Uterus (tissue), 4 donors: ENCODE data around the gene SIVA1. TPM values are rescaled to one million over a fixed set of nuclear protein-coding genes. Genes with fewer than 3 reads are reported as not detected.

Experiments
- DNase-seq, 2 donors: peaks; one replicate each; pipeline ENCODE4 v3.0.0-alpha.2; 2019 to 2020
- H3K27ac ChIP-seq, 2 donors: fragments of 200-600 bp; sonication (generic); 1 replicate in 1 of 2; 2 replicates in 1 of 2; pipeline ENCODE4 v1.5.1; 2016 to 2018
- H3K27me3 ChIP-seq, 2 donors: fragments of 200-600 bp; sonication (generic); one replicate each; pipeline ENCODE4 v1.5.1; 2018 to 2019; ENCODE audit warnings: control low read depth in 1 of 2
- H3K36me3 ChIP-seq, 2 donors: fragments of 200-600 bp; sonication (generic); one replicate each; pipeline ENCODE4 v1.5.1; 2019; ENCODE audit warnings: control low read depth in 1 of 2
- H3K4me1 ChIP-seq, 2 donors: fragments of 200-600 bp; sonication (generic); one replicate each; pipeline ENCODE4 v1.5.1; 2018 to 2019; ENCODE audit warnings: control low read depth in 1 of 2
- H3K4me3 ChIP-seq, 2 donors: fragments of 200-600 bp; sonication (generic); 1 replicate in 1 of 2; 2 replicates in 1 of 2; pipeline ENCODE4 v1.5.1; 2018 to 2019; ENCODE audit warnings: mild to moderate bottlenecking in 1 of 2
- H3K9me3 ChIP-seq, 2 donors: fragments of 200-600 bp; sonication (generic); one replicate each; pipeline ENCODE4 v1.5.1; 2019; ENCODE audit warnings: control low read depth in 1 of 2
- CTCF ChIP-seq, 4 experiments: fragments of 200-600 bp in 2 of 4; fragments of 450-650 bp in 2 of 4; sonication (generic) in 2 of 4; IDR thresholded peaks; one replicate each; pipeline ENCODE4 v1.5.1; 2016 to 2019; ENCODE audit warnings: antibody characterized with exemption in 4 of 4, mild to moderate bottlenecking in 2 of 4, moderate library complexity in 1 of 4
- POLR2A ChIP-seq, 2 donors: fragments of 450-650 bp; IDR thresholded peaks; one replicate each; pipeline ENCODE4 v1.6.1; 2016; ENCODE audit warnings: antibody characterized with exemption in 2 of 2, mild to moderate bottlenecking in 1 of 2, moderate library complexity in 1 of 2
- intact Hi-C: fragments of 100-400 bp; cut with DNase I; formaldehyde crosslinking; loops from one replicate; pipeline ENCODE4 v1.15.1; 2023; ENCODE audit warnings: low total_unique reads
- total RNA-seq, 4 donors: library from RNA; depleted of rRNA in 3 of 4; stranded (reverse); fragments of >200 nt in 3 of 4; gene quantifications; one replicate each; pipeline versions ENCODE4 v1.1.0 to v1.2.4, GENCODE V29; 2014 to 2023
- donor health status: DM: yes; HTN: yes; CAD: no.

SIVA1 gene
- total RNA-seq, 4 donors from 2014 or later: 79.4 to 366 (median 239) TPM

- Histone ChIP-seq H3K4me1 (no peaks in the 10 kb centered on the region), H3K27ac (no peak overlapping the region), H3K36me3 (no peaks in the 10 kb centered on the region), H3K27me3 (no peaks in the 10 kb centered on the region), H3K4me3 (no peak overlapping the region), H3K9me3 (no peaks in the 10 kb centered on the region)
- intact Hi-C loops: no loop called here
- DNase-seq: no peak
- no peak for TF ChIP-seq POLR2A (IDR thresholded peaks at IDR 0.05)
Observed at GRCh38 chr14:104710071-104710735, 42.7 kb upstream of the SIVA1 start.

DNA sequence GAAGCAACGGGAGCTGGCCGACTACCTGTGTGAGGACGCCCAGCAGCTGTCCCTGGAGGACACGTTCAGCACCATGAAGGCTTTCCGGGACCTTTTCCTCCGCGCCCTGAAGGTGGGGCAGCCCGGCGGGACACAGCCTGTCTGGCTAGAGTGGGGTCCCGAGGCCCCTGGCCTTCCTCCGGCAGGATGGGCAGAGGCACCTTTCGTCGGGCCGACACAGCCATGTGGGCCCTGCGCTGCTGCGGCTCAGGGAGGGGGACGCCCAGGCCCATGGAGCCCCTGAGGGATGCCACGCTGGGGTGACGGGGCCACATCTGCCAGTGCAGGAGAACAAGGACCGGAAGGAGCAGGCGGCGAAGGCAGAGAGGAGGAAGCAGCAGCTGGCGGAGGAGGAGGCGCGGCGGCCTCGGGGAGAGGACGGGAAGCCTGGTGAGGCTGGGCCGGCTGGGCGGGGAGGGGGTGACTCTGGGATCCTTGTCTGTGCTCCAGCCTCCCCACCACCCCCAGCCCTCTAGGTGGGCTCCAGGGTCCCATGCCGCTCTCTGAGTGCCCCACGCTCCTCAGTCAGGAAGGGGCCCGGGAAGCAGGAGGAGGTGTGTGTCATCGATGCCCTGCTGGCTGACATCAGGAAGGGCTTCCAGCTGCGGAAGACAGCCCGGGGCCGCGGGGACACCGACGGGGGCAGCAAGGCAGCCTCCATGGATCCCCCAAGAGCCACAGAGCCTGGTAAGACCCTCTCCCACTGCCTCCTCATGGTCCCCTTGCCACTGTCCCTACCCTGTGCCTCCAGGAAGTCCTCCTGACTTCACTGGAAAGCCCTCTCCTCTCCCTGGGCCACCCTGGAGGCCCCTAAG lies 39.8 kb upstream of the SIVA1 start:
- no peaks in the 10 kb centered on the region for H3K27me3 ChIP-seq
- H3K4me1 ChIP-seq: no peaks in the 10 kb centered on the region
- H3K36me3 ChIP-seq: no peaks in the 10 kb centered on the region
- TF ChIP-seq CTCF (IDR thresholded peaks at IDR 0.05) (no peak), POLR2A (IDR thresholded peaks at IDR 0.05) (no peak)
- intact Hi-C loops: no loop called here
- H3K4me3 ChIP-seq: no peak overlapping the region
- H3K9me3 ChIP-seq: no peaks in the 10 kb centered on the region
- no peak overlapping the region for H3K27ac ChIP-seq
- DNase-seq: no peak

- intact Hi-C loops: no loop called here
- Histone ChIP-seq H3K9me3 (no peaks in the 10 kb centered on the region), H3K36me3 (no peaks in the 10 kb centered on the region), H3K27me3 (no peaks in the 10 kb centered on the region), H3K4me3 (no peak overlapping the region), H3K4me1 (no peaks in the 10 kb centered on the region), H3K27ac (no peak overlapping the region)
- no peak for TF ChIP-seq CTCF (IDR thresholded peaks at IDR 0.05)
- no peak for TF ChIP-seq POLR2A (IDR thresholded peaks at IDR 0.05)
- no peak for DNase-seq
Observed at GRCh38 chr14:104714066-104714465, 38.9 kb upstream of the SIVA1 start.

DNA sequence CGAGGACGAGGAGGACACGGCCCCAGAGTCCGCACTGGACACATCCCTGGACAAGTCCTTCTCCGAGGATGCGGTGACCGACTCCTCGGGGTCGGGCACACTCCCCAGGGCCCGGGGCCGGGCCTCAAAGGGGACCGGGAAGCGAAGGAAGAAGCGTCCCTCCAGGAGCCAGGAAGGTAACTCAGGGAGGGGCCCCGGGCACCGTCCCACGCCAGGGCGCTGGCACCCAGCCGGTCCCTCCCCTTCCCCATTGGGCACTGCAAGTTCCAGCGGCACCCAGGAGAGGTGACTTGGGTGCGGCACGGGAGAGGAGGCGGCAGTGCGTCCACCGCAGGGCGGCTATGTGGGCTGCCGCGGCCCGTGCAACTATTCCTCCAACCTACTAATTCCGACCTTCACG lies 38.3 kb upstream of the SIVA1 start:
- H3K27ac ChIP-seq: no peak overlapping the region
- no peaks in the 10 kb centered on the region for H3K9me3 ChIP-seq
- intact Hi-C loops: no loop called here
- H3K27me3 ChIP-seq: no peaks in the 10 kb centered on the region
- no peak overlapping the region for H3K4me3 ChIP-seq
- H3K36me3 ChIP-seq: no peaks in the 10 kb centered on the region
- TF ChIP-seq CTCF (IDR thresholded peaks at IDR 0.05): no peak
- TF ChIP-seq POLR2A (IDR thresholded peaks at IDR 0.05): no peak
- no peaks in the 10 kb centered on the region for H3K4me1 ChIP-seq
- DNase-seq: no peak

- H3K27me3 ChIP-seq: no peaks in the 10 kb centered on the region
- DNase-seq: no peak
- no peak for TF ChIP-seq POLR2A (IDR thresholded peaks at IDR 0.05)
- no peak for TF ChIP-seq CTCF (IDR thresholded peaks at IDR 0.05)
- no peak overlapping the region for H3K27ac ChIP-seq
- no peaks in the 10 kb centered on the region for H3K4me1 ChIP-seq
- intact Hi-C loops: no loop called here
- no peaks in the 10 kb centered on the region for H3K36me3 ChIP-seq
- no peak overlapping the region for H3K4me3 ChIP-seq
- H3K9me3 ChIP-seq: no peaks in the 10 kb centered on the region
Observed at GRCh38 chr14:104715416-104715815, 37.5 kb upstream of the SIVA1 start.
